Activated naive CD4-positive, alpha-beta T cell treated with anti-CD3 and anti-CD28 coated beads for 36 hours (primary cell): ENCODE results near the gene CRIP3. TPM values are rescaled to one million over a fixed set of nuclear protein-coding genes. Genes with fewer than 3 reads are reported as not detected.
"Not testable (repeated sequence)": the region's sequence is repeated elsewhere in the genome, so short reads cannot be mapped to it uniquely, and the experiment has no call there.

ENCODE experiments used
- CTCF ChIA-PET: fragments of 350-600 bp; sonication (Branson Sonifier 250); formaldehyde crosslinking; loops from one replicate; lab custom pipeline; 2021; ENCODE audit warnings: antibody characterized with exemption; lab: Charles Lee
- DNase-seq: peaks from one replicate; pipeline ENCODE4 v3.0.0-alpha.2; 2020
- H3K27ac Mint-ChIP-seq: one replicate; pipeline ENCODE4 v1.8.0; 2021; ENCODE audit warnings: mild to moderate bottlenecking, mixed read lengths
- H3K27me3 Mint-ChIP-seq: one replicate; pipeline ENCODE4 v1.8.0; 2021; ENCODE audit warnings: low read depth, mixed read lengths
- H3K36me3 Mint-ChIP-seq: one replicate; pipeline ENCODE4 v1.8.0; 2021; ENCODE audit warnings: low read depth, mixed read lengths
- H3K4me1 Mint-ChIP-seq: one replicate; pipeline ENCODE4 v1.8.0; 2021; ENCODE audit warnings: low read depth, mixed read lengths
- H3K4me3 Mint-ChIP-seq: one replicate; pipeline ENCODE4 v1.8.0; 2021; ENCODE audit warnings: mild to moderate bottlenecking, moderate library complexity, mixed read lengths
- H3K9me3 Mint-ChIP-seq: one replicate; pipeline ENCODE4 v1.8.0; 2021; ENCODE audit warnings: mixed read lengths
- intact Hi-C: fragments of 100-400 bp; cut with micrococcal nuclease; formaldehyde crosslinking; loops from one replicate; pipeline ENCODE4 v1.15.1; 2023
- total RNA-seq, 2 experiments: library from RNA; stranded (reverse); gene quantifications; one replicate each; pipeline ENCODE4 v1.2.3, GENCODE V29; 2021

CRIP3 gene, protein sequence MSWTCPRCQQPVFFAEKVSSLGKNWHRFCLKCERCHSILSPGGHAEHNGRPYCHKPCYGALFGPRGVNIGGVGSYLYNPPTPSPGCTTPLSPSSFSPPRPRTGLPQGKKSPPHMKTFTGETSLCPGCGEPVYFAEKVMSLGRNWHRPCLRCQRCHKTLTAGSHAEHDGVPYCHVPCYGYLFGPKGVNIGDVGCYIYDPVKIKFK
- total RNA-seq = 1 to 10 TPM; 2.9 to 3.1 TPM

GRCh38 chr6:43308101-43308989 is at the start of gene CRIP3:
TSS of gene CRIP3 (minus strand) at chr6:43308826. CDS start at chr6:43308792, 34 bp downstream.
- Mint-ChIP-seq H3K4me1 (peaks cover 6% of the 10 kb centered on the region), H3K36me3 (no peaks in the 10 kb centered on the region), H3K27me3 (peaks cover 2% of the 10 kb centered on the region), H3K4me3 (peak within 1 kb of the TSS; percentile 82), H3K27ac (no peak within 1 kb of the TSS), H3K9me3 (no peaks in the 10 kb centered on the region)
- CTCF ChIA-PET = interaction anchor here (0.6 to 3.2 kb wide), 20 partner anchors 10 to 199 kb away, joined by 3 to 23 read pairs (median 4); partner anchors contain the start of genes DNPH1 and SLC22A7
- peak; percentile 67 for DNase-seq
- intact Hi-C loops = loop anchor here (1.0 to 5.0 kb wide), 2 partner anchors 89 to 119 kb away; partner anchors contain the start of gene ABCC10

DNA sequence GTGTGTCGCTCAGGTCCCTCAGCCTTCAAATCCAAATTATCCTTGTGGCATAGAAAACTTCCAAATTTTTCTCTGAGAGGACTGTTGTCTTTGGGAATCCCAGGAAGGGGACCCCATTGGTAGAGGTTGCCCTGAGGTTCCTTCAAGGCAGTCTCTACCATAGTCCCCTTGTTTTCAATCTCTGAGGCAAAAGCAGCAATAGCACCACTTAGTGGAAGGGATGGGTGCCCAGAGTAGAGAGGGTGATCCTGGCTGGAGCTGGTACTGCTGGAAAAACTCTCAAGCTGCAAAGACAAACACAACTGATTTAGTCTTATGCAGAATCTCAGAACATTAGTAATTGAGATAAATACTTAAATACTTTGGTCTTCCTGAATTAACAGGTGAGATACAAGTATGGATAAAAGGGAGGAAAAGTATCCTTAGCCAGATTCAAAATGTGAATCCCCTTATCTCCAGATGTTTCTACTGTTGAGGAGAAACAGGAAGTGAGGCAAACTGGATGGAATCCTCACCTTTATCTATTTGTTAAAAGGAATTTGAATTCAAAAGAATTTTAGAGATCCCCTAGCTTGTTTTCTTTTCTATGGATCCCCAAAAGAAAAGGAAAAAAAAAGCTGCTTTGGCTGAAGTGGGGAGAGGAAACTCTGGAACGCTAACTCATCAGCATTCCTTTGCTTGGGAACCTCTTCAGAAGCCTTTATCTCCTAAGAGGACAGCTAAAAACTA is 47.4 kb upstream of the CRIP3 start:
- Mint-ChIP-seq H3K36me3 (peaks cover 26% of the 10 kb centered on the region), H3K27me3 (no peaks in the 10 kb centered on the region), H3K4me3 (no peak overlapping the region), H3K9me3 (no peaks in the 10 kb centered on the region), H3K4me1 (peaks cover 12% of the 10 kb centered on the region), H3K27ac (no peak overlapping the region)
- intact Hi-C loops = no loop called here
- CTCF ChIA-PET = interaction anchor here (0.6 to 1.6 kb wide), 9 partner anchors 9 to 94 kb away, joined by 3 to 5 read pairs (median 3); partner anchors contain the start of gene CRIP3
- peak; percentile 23 for DNase-seq

DNA sequence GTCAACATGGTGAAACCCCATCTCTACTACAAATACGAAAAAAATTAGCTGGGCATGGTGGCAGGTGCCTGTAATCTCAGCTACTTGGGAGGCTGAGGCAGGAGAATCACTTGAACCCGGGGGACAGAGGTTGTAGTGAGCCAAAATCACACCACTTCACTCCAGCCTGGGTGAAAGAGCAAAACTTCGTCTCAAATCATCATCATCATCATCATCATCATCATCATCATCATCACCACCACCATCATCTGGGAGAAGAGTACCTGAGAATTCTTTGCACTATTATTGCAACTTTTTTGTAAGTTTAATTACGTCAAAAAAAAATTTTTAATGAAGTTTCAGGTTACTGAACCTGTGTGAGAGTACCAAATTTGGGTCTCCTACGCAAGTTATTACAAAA is 43.3 kb upstream of the CRIP3 start:
- H3K9me3 Mint-ChIP-seq, intact Hi-C loops, H3K4me1 Mint-ChIP-seq, H3K4me3 Mint-ChIP-seq, DNase-seq, H3K27me3 Mint-ChIP-seq, H3K27ac Mint-ChIP-seq: not testable (repeated sequence)
- CTCF ChIA-PET = interaction anchor here (0.7 kb wide), 1 partner anchor 71 kb away, joined by 3 read pairs; no protein-coding TSS in a partner anchor
- peaks cover 20% of the 10 kb centered on the region for H3K36me3 Mint-ChIP-seq

GRCh38 chr6:43347444-43347843 is 38.8 kb upstream of the CRIP3 start:
- CTCF ChIA-PET = no interaction called here

GRCh38 chr6:43347021-43347420 is 38.4 kb upstream of the CRIP3 start:
- H3K9me3 Mint-ChIP-seq = no peaks in the 10 kb centered on the region
- no peaks in the 10 kb centered on the region for H3K4me1 Mint-ChIP-seq
- no peak overlapping the region for H3K27ac Mint-ChIP-seq
- no peaks in the 10 kb centered on the region for H3K27me3 Mint-ChIP-seq
- DNase-seq = no peak
- intact Hi-C loops = no loop called here
- peaks cover 8% of the 10 kb centered on the region for H3K36me3 Mint-ChIP-seq
- CTCF ChIA-PET = no interaction called here
- no peak overlapping the region for H3K4me3 Mint-ChIP-seq

More at GRCh38 chr6:43347444-43347843, 38.8 kb upstream of the CRIP3 start:
- Mint-ChIP-seq H3K36me3 (peaks cover 6% of the 10 kb centered on the region), H3K27ac (no peak overlapping the region), H3K4me1 (no peaks in the 10 kb centered on the region), H3K27me3 (no peaks in the 10 kb centered on the region), H3K4me3 (no peak overlapping the region), H3K9me3 (no peaks in the 10 kb centered on the region)
- intact Hi-C loops = no loop called here
- DNase-seq = no peak

GRCh38 chr6:43346243-43346642 is 37.6 kb upstream of the CRIP3 start:
- H3K9me3 Mint-ChIP-seq, intact Hi-C loops, H3K4me3 Mint-ChIP-seq, H3K27me3 Mint-ChIP-seq, H3K36me3 Mint-ChIP-seq, H3K27ac Mint-ChIP-seq, DNase-seq, CTCF ChIA-PET, H3K4me1 Mint-ChIP-seq: not testable (repeated sequence)

- no peak overlapping the region for H3K4me3 Mint-ChIP-seq
- CTCF ChIA-PET = no interaction called here
- DNase-seq = no peak
- intact Hi-C loops = no loop called here
- H3K9me3 Mint-ChIP-seq = no peaks in the 10 kb centered on the region
- no peaks in the 10 kb centered on the region for H3K27me3 Mint-ChIP-seq
- H3K36me3 Mint-ChIP-seq = peaks cover 9% of the 10 kb centered on the region
- no peak overlapping the region for H3K27ac Mint-ChIP-seq
- H3K4me1 Mint-ChIP-seq = peaks cover 7% of the 10 kb centered on the region
Observed at GRCh38 chr6:43339168-43339567, 30.5 kb upstream of the CRIP3 start.

DNA sequence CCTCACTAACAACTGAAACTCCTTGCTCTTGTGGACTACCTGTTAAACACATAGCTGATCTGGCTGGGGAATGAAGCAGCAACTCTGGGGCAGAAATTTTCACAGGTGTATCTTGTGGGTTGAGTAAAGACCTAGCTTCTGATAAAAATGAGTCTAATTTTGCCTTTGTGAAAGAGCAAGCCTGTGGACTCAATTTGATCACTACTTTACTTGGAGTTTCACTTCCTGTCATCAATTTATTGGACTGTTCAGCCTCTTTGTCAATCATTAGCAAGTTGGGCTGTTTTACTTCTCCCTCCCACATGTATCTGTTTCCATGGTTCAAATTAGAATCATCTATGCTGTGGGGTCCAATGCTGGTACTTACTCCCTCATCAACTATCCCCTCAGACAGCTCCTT is 29.6 kb upstream of the CRIP3 start:
- DNase-seq = no peak
- no peaks in the 10 kb centered on the region for H3K27me3 Mint-ChIP-seq
- H3K36me3 Mint-ChIP-seq = peaks cover 9% of the 10 kb centered on the region
- intact Hi-C loops = no loop called here
- CTCF ChIA-PET = interaction anchor here (0.7 kb wide), 1 partner anchor 109 kb away, joined by 3 read pairs; the partner anchor contains the start of gene DNPH1
- no peaks in the 10 kb centered on the region for H3K9me3 Mint-ChIP-seq
- H3K4me3 Mint-ChIP-seq = no peak overlapping the region
- peaks cover 7% of the 10 kb centered on the region for H3K4me1 Mint-ChIP-seq
- H3K27ac Mint-ChIP-seq = peak overlapping the region; percentile 38

- H3K9me3 Mint-ChIP-seq = no peaks in the 10 kb centered on the region
- no peaks in the 10 kb centered on the region for H3K27me3 Mint-ChIP-seq
- no peak overlapping the region for H3K27ac Mint-ChIP-seq
- intact Hi-C loops = no loop called here
- CTCF ChIA-PET = no interaction called here
- no peak overlapping the region for H3K4me3 Mint-ChIP-seq
- peaks cover 6% of the 10 kb centered on the region for H3K36me3 Mint-ChIP-seq
- peaks cover 16% of the 10 kb centered on the region for H3K4me1 Mint-ChIP-seq
- DNase-seq = no peak
Observed at GRCh38 chr6:43336382-43336781, 27.8 kb upstream of the CRIP3 start.

GRCh38 chr6:43335469-43335868 is 26.8 kb upstream of the CRIP3 start:
- H3K27ac Mint-ChIP-seq = no peak overlapping the region
- H3K36me3 Mint-ChIP-seq = peaks cover 3% of the 10 kb centered on the region
- H3K4me3 Mint-ChIP-seq = no peak overlapping the region
- CTCF ChIA-PET = interaction anchor here (0.8 to 1.5 kb wide), 3 partner anchors 17 to 167 kb away, joined by 3 to 5 read pairs (median 3); no protein-coding TSS in a partner anchor
- H3K4me1 Mint-ChIP-seq = peaks cover 21% of the 10 kb centered on the region
- H3K9me3 Mint-ChIP-seq = no peaks in the 10 kb centered on the region
- no peaks in the 10 kb centered on the region for H3K27me3 Mint-ChIP-seq
- no peak for DNase-seq
- intact Hi-C loops = no loop called here

- H3K27ac Mint-ChIP-seq = no peak overlapping the region
- intact Hi-C loops = loop anchor here (1.0 kb wide), 1 partner anchor 71 kb away; no protein-coding TSS in a partner anchor
Observed at GRCh38 chr6:43334466-43335095, 26.0 kb upstream of the CRIP3 start.

More at GRCh38 chr6:43334466-43335095, 26.0 kb upstream of the CRIP3 start:
- Mint-ChIP-seq H3K4me3 (no peak overlapping the region), H3K36me3 (peaks cover 3% of the 10 kb centered on the region), H3K9me3 (no peaks in the 10 kb centered on the region), H3K27me3 (no peaks in the 10 kb centered on the region), H3K4me1 (peaks cover 21% of the 10 kb centered on the region)
- CTCF ChIA-PET = interaction anchor here (0.6 to 1.5 kb wide), 12 partner anchors 13 to 1036 kb away, joined by 3 to 5 read pairs (median 3); partner anchors contain the start of gene CRIP3
- DNase-seq = no peak
